ENCODE results near the gene SELENON. TPM values are rescaled to one million over a fixed set of nuclear protein-coding genes. Genes with fewer than 3 reads are reported as not detected.

The SELENON gene
- total and polyA plus RNA-seq, 10 of the 15 experiments (the other 5 are each of a cell fraction or from before 2014, with no cell fraction given): 0.07 to 5.1 (median 0.80) TPM

DNA sequence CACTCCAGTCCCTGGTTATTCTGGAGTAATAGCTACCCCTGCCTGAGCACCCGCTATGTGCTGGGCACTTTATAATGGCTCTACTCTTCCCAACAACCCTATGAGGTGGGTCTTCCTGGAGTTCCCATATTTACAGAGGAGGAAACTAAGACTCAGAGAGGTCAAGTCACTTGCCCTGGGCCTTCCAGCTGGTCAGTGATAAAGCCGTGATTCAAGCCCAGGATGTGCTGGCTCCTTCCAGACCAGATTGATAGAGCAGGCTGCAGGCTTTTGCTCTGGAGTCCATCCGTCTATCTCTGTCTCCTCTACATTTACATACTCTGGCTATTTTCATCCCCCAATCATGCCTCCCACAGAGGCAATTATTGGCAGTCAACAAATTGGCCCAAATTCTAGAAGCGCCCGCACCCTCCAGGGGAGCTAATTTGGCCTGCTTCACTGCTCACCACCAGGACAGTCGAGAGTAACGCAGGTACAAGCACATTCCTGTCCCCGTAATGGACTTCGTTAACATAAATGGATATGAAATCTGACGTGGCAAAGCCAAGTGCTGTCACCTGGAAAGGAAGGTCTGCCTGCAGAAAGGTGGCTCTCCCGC lies 39.8 kb upstream of the SELENON start:
- Histone ChIP-seq H3K9ac (ENCODE audit: control insufficient read depth, insufficient read depth, low read length) (no peak overlapping the region), H3K36me3 (ENCODE audit: control insufficient read depth in 2 of 2, insufficient read depth in 2 of 2, low read length in 1 of 2) (no peaks in the 10 kb centered on the region), H4K20me1 (ENCODE audit: control insufficient read depth, insufficient read depth) (no peaks in the 10 kb centered on the region), H3K27me3 (replicated peaks in 1 of 2; ENCODE audit: control insufficient read depth in 2 of 2, insufficient read depth in 2 of 2, low read length in 1 of 2) (peaks cover 0 to 4% of the 10 kb centered on the region in 2 experiments; a peak in 3 of 4 replicates), H3K27ac (ENCODE audit: control insufficient read depth, insufficient read depth) (no peak overlapping the region), H3K4me1 (ENCODE audit: control insufficient read depth, insufficient read depth, low read length) (no peaks in the 10 kb centered on the region), H3K9me3 (replicated peaks; ENCODE audit: control insufficient read depth, insufficient read depth, low read length) (no peaks in the 10 kb centered on the region), H3K79me2 (ENCODE audit: control insufficient read depth, insufficient read depth, low read length) (no peaks in the 10 kb centered on the region), H3K4me3 (no peak overlapping the region), H3K4me2 (ENCODE audit: control insufficient read depth, insufficient read depth) (no peak overlapping the region), H2AFZ (ENCODE audit: control insufficient read depth, low read depth, low read length) (no peak overlapping the region)
- ChIA-PET CTCF (interaction anchor here (0.7 kb wide), 1 partner anchor 29 kb away, joined by 4 read pairs; no protein-coding TSS in a partner anchor), RAD21 (ENCODE audit: unreplicated experiment) (no interaction called here), POLR2A (no interaction called here), SMC1A (ENCODE audit: uncharacterized antibody, unreplicated experiment) (no interaction called here)
- intact Hi-C loops (cut with micrococcal nuclease; ENCODE audit: unreplicated experiment) (no loop called here), in situ Hi-C loops (cut with MboI) (no loop called here)
- ATAC-seq: no peak
- no TSS peak for BruUV-seq (replicated peaks)
- no peak for DNase-seq (ENCODE audit: low read depth, low spot score)
- FAIRE-seq: no peak
- TF ChIP-seq CEBPB (IDR thresholded peaks at IDR 0.05; ENCODE audit: borderline replicate concordance in 1 of 2, low read depth in 2 of 2, low read length in 2 of 2): no peak
- WGBS (ENCODE audit: insufficient coverage, insufficient replicate concordance, low lambda C conversion rate, missing lambda C conversion rate): 60% methylated on average over 11 of the region's 11 CpGs

DNA sequence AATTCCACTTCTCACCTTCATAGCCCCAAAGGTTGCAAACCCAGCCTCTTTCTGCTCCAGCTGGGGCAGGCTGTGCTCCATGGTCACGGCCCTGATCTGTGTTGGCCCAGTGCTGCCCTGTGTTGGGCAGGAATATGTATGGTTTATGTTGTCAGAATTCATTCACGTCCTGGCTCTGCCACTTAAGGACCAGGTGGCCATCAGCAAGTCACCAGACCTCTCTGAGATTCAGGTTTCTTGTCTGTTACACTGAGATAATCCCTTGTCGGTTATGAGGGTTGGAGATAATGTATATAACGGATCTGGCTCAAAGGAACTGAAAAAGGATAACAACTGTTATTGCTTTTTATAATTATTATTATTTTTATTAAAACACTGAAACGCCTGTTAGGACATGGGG lies 39.1 kb upstream of the SELENON start:
- H2AFZ ChIP-seq (ENCODE audit: control insufficient read depth, low read depth, low read length): no peak overlapping the region
- no peak for FAIRE-seq
- peaks cover 0 to 4% of the 10 kb centered on the region in 2 experiments; a peak in 3 of 4 replicates for H3K27me3 ChIP-seq (replicated peaks in 1 of 2; ENCODE audit: control insufficient read depth in 2 of 2, insufficient read depth in 2 of 2, low read length in 1 of 2)
- ChIA-PET POLR2A (no interaction called here), SMC1A (ENCODE audit: uncharacterized antibody, unreplicated experiment) (no interaction called here), RAD21 (ENCODE audit: unreplicated experiment) (no interaction called here), CTCF (no interaction called here)
- TF ChIP-seq SMAD1 (IDR thresholded peaks at IDR 0.05; ENCODE audit: low read depth, partially characterized antibody) (no peak), JUNB (IDR thresholded peaks at IDR 0.05) (no peak), MEF2A (IDR thresholded peaks at IDR 0.05; ENCODE audit: insufficient read depth, low read depth, low read length) (no peak), HDGF (IDR thresholded peaks at IDR 0.05) (no peak), PKNOX1 (IDR thresholded peaks at IDR 0.05) (no peak), POLR2A (IDR thresholded peaks at IDR 0.05; ENCODE audit: low read depth, low read length) (no peak), BHLHE40 (IDR thresholded peaks at IDR 0.05; ENCODE audit: borderline replicate concordance in 1 of 2, low read depth in 2 of 2, low read length in 1 of 2) (no peak), TARDBP (IDR thresholded peaks at IDR 0.05; ENCODE audit: borderline replicate concordance) (no peak), ZNF207 (IDR thresholded peaks at IDR 0.05; ENCODE audit: borderline replicate concordance) (no peak), SREBF1 (IDR thresholded peaks at IDR 0.05; ENCODE audit: low read length) (no peak), NFYB (IDR thresholded peaks at IDR 0.05; ENCODE audit: insufficient read depth, low read depth, low read length) (no peak), KDM1A (IDR thresholded peaks at IDR 0.05; ENCODE audit: borderline replicate concordance) (no peak), ASH2L (IDR thresholded peaks at IDR 0.05; ENCODE audit: borderline replicate concordance, low read depth) (no peak), POU2F2 (IDR thresholded peaks at IDR 0.05; ENCODE audit: borderline replicate concordance, low read depth, low read length) (no peak), RUNX3 (IDR thresholded peaks at IDR 0.05; ENCODE audit: low read length) (no peak), RAD21 (IDR thresholded peaks at IDR 0.05; ENCODE audit: insufficient read depth, low read depth, low read length) (no peak)
- no peaks in the 10 kb centered on the region for H4K20me1 ChIP-seq (ENCODE audit: control insufficient read depth, insufficient read depth)
- H3K36me3 ChIP-seq (ENCODE audit: control insufficient read depth in 2 of 2, insufficient read depth in 2 of 2, low read length in 1 of 2): no peaks in the 10 kb centered on the region
- H3K9ac ChIP-seq (ENCODE audit: control insufficient read depth, insufficient read depth, low read length): no peak overlapping the region
- in situ Hi-C loops (cut with MboI) (no loop called here), intact Hi-C loops (cut with micrococcal nuclease; ENCODE audit: unreplicated experiment) (no loop called here)
- no TSS peak for BruUV-seq (replicated peaks)
- ATAC-seq: no peak
- no peak overlapping the region for H3K27ac ChIP-seq (ENCODE audit: control insufficient read depth, insufficient read depth)
- 38% methylated on average over 5 of the region's 5 CpGs for WGBS (ENCODE audit: insufficient coverage, insufficient replicate concordance, low lambda C conversion rate, missing lambda C conversion rate)
- H3K4me2 ChIP-seq (ENCODE audit: control insufficient read depth, insufficient read depth): no peak overlapping the region
- H3K4me3 ChIP-seq: no peak overlapping the region
- no peaks in the 10 kb centered on the region; the same call in 1 of the 2 replicates for H3K4me1 ChIP-seq (ENCODE audit: control insufficient read depth, insufficient read depth, low read length)
- no peak for DNase-seq (ENCODE audit: low read depth, low spot score)
- H3K9me3 ChIP-seq (replicated peaks; ENCODE audit: control insufficient read depth, insufficient read depth, low read length): no peaks in the 10 kb centered on the region
- H3K79me2 ChIP-seq (ENCODE audit: control insufficient read depth, insufficient read depth, low read length): no peaks in the 10 kb centered on the region

All from GM12878 (cell line).